Keratinocyte (primary cell): Measurements from ENCODE around the gene SMARCA4.

Experiments
- CTCF ChIP-seq, 3 experiments: IDR thresholded peaks in 1 of 3; conservative IDR thresholded peaks in 1 of 3; optimal IDR thresholded peaks in 1 of 3; 2 replicates in 2 of 3; 3 replicates in 1 of 3; pipeline versions ENCODE3 to v1.5.1; 2011; ENCODE audit warnings: low read length in 3 of 3, mild to moderate bottlenecking in 3 of 3, moderate library complexity in 2 of 3, control low read depth in 1 of 3, inconsistent platforms in 1 of 3; ENCODE audit not compliant: insufficient read depth in 2 of 3; ENCODE audit errors: extremely low read depth in 1 of 3
- EZH2 ChIP-seq: IDR thresholded peaks from one replicate; pipeline ENCODE4 v1.6.1; 2012; ENCODE audit warnings: inconsistent platforms, mild to moderate bottlenecking, low read length, moderate library complexity

- TF ChIP-seq CTCF (optimal IDR thresholded peaks at IDR 0.05 in 1 of 3, IDR thresholded peaks at IDR 0.05 in 1 of 3, conservative IDR thresholded peaks at IDR 0.05 in 1 of 3; ENCODE audit: extremely low read depth in 1 of 3, insufficient read depth in 2 of 3, low read length in 3 of 3) = peak; percentile 94 to 96 (median 95)
- no peak for TF ChIP-seq EZH2
Observed at GRCh38 chr19:11035441-11036377, 74.9 kb downstream of the SMARCA4 start.
